ENCODE measurements around the gene SEL1L2.

Gene SEL1L2

DNA sequence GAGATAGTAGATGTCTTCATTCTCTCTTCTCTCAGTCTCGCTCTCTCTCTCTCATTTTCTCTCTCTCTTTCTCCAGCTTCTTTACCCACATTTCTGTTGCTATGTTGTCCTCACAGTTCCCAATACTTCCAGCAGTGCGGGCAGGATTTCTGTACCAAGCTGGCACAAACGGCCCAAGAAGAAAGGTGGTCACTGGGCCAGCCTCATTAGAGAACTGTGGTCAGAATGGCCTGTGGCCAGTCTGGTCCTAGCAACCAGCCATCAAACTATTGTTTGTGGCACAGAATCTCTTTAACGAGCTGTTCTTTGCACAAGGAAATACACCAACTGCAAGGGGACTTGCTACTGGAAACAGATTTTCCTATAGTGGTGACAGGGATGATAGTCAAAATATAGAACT, 81.3 kb downstream of the SEL1L2 start:
- Histone ChIP-seq H3K27me3 (ENCODE audit: insufficient read depth, poor library complexity, severe bottlenecking) (no peaks in the 10 kb centered on the region), H3K27ac (ENCODE audit: poor library complexity, severe bottlenecking) (no peak overlapping the region), H3K9me3 (ENCODE audit: severe bottlenecking) (no peaks in the 10 kb centered on the region), H3K36me3 (ENCODE audit: low read depth) (no peaks in the 10 kb centered on the region), H3K4me3 (ENCODE audit: severe bottlenecking) (no peak overlapping the region), H3K4me1 (ENCODE audit: insufficient read depth, poor library complexity, severe bottlenecking) (no peaks in the 10 kb centered on the region)
- DNase-seq (ENCODE audit: low spot score), result no peak
- ATAC-seq (ENCODE audit: low read depth), result no peak
- TF ChIP-seq, protein P1, sequence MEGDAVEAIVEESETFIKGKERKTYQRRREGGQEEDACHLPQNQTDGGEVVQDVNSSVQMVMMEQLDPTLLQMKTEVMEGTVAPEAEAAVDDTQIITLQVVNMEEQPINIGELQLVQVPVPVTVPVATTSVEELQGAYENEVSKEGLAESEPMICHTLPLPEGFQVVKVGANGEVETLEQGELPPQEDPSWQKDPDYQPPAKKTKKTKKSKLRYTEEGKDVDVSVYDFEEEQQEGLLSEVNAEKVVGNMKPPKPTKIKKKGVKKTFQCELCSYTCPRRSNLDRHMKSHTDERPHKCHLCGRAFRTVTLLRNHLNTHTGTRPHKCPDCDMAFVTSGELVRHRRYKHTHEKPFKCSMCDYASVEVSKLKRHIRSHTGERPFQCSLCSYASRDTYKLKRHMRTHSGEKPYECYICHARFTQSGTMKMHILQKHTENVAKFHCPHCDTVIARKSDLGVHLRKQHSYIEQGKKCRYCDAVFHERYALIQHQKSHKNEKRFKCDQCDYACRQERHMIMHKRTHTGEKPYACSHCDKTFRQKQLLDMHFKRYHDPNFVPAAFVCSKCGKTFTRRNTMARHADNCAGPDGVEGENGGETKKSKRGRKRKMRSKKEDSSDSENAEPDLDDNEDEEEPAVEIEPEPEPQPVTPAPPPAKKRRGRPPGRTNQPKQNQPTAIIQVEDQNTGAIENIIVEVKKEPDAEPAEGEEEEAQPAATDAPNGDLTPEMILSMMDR (IDR thresholded peaks at IDR 0.05; ENCODE audit: poor library complexity, severe bottlenecking), result no peak

DNA sequence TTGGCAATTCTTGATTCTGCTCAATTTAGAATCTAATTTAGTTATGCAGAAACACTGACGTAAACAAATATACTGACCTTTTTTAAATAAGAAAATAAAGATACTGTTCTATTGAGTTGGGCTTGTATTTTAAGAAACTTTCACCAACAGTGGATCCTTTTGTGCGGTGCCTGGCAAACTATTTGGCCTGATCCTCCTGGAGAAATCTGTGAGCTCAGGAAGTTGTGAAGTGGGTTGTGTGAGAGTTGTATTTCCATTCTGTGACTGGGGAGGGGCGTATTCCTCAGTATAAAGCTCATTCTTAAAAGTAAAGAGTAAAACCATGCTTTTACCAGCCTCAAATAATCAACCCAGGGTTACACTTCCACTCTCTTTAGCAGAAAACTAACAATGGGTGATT, 85.6 kb downstream of the SEL1L2 start:
- Histone ChIP-seq H3K36me3 (ENCODE audit: low read depth) (no peaks in the 10 kb centered on the region), H3K9me3 (ENCODE audit: severe bottlenecking) (no peaks in the 10 kb centered on the region), H3K27me3 (ENCODE audit: insufficient read depth, poor library complexity, severe bottlenecking) (no peaks in the 10 kb centered on the region), H3K27ac (ENCODE audit: poor library complexity, severe bottlenecking) (no peak overlapping the region), H3K4me3 (ENCODE audit: severe bottlenecking) (no peak overlapping the region), H3K4me1 (ENCODE audit: insufficient read depth, poor library complexity, severe bottlenecking) (no peaks in the 10 kb centered on the region)
- ATAC-seq (ENCODE audit: low read depth), result no peak
- DNase-seq (ENCODE audit: low spot score), result no peak
- TF ChIP-seq, protein P1 (IDR thresholded peaks at IDR 0.05; ENCODE audit: poor library complexity, severe bottlenecking), result no peak

DNA sequence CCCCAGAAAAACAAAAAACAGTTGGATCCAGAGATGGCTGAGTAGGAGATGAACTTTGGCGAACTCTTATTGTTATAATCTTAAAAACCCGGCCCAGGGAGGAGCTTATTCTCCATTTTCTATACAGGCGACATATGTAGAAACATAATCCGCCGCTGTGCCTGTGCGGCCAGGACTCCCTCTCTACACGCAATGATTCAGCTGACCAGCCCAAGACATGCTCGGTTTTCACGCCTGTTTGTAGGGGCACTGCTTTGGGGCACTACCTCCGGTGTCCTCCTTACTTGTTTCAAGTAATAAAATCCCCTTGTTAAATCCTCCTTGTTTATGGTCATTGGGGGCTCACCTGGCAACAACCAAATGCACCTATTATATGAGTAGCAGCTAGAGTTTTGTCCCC, 89.9 kb downstream of the SEL1L2 start:
- H3K27me3 ChIP-seq (ENCODE audit: insufficient read depth, poor library complexity, severe bottlenecking), result no peaks in the 10 kb centered on the region
- DNase-seq (ENCODE audit: low spot score) (no peak), ATAC-seq (ENCODE audit: low read depth) (no peak)
- no peaks in the 10 kb centered on the region for H3K9me3 ChIP-seq (ENCODE audit: severe bottlenecking)
- H3K27ac ChIP-seq (ENCODE audit: poor library complexity, severe bottlenecking), result no peak overlapping the region
- no peaks in the 10 kb centered on the region for H3K4me1 ChIP-seq (ENCODE audit: insufficient read depth, poor library complexity, severe bottlenecking)
- no peaks in the 10 kb centered on the region for H3K36me3 ChIP-seq (ENCODE audit: low read depth)
- H3K4me3 ChIP-seq (ENCODE audit: severe bottlenecking), result no peak overlapping the region
- TF ChIP-seq, protein P1 (IDR thresholded peaks at IDR 0.05; ENCODE audit: poor library complexity, severe bottlenecking), result no peak

DNA sequence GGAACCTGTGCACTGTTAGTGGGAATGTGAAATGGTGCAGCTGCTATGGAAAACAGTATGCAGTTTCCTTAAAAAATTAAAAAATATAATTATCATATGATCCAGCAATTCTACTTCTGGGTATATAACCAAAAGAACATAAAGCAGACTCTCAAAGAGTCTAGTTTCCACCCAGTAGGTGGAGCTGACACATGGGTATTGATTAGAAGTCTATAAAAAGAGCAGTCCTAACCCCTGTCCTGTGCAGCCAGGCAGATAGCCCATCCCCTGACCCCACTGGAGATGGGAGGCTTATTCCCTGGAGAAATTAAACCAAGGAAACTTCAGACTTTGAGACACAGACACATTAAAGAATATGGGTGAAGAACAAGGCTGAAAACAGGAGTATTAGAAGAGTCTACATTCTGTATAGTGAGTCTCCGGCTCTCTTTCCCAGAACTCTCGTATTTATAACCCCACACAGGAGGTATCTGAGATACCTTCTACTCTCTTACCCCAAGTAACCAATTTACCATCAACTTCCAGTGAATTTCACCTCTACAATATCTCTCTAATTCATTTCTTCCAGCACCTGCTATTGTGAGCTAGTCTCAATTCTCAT, 92.3 kb downstream of the SEL1L2 start:
- no peaks in the 10 kb centered on the region for H3K9me3 ChIP-seq (ENCODE audit: severe bottlenecking)
- no peak for DNase-seq (ENCODE audit: low spot score)
- H3K4me1 ChIP-seq (ENCODE audit: insufficient read depth, poor library complexity, severe bottlenecking), result no peaks in the 10 kb centered on the region
- TF ChIP-seq, protein P1 (IDR thresholded peaks at IDR 0.05; ENCODE audit: poor library complexity, severe bottlenecking), result peak; percentile 23
- no peak overlapping the region for H3K27ac ChIP-seq (ENCODE audit: poor library complexity, severe bottlenecking)
- no peak overlapping the region for H3K4me3 ChIP-seq (ENCODE audit: severe bottlenecking)
- peak; percentile 66; the same call in 2 of the 3 replicates for ATAC-seq (ENCODE audit: low read depth)
- no peaks in the 10 kb centered on the region for H3K36me3 ChIP-seq (ENCODE audit: low read depth)
- no peaks in the 10 kb centered on the region for H3K27me3 ChIP-seq (ENCODE audit: insufficient read depth, poor library complexity, severe bottlenecking)

DNA sequence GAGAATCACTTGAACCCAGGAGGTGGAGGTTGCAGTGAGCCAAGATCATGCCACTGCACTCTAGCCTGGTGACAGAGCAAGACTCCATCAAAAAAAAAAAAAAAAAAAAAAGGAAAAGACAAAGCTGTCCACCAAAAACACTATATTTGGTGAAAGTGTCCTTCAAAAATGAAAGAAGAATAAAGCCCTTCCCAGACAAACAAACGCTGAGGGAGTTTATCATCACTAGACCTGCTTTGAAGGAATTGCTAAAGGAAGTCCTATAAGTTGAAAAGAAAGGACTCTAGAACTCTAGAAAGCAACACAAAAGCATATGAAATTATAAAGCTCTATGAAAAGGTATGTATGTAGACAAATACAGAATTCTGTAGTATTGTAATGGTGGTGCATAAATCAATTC, 98.8 kb downstream of the SEL1L2 start:
- peaks cover 4% of the 10 kb centered on the region for H3K27me3 ChIP-seq (ENCODE audit: insufficient read depth, poor library complexity, severe bottlenecking)
- no peak overlapping the region for H3K4me3 ChIP-seq (ENCODE audit: severe bottlenecking)
- TF ChIP-seq, protein P1 (IDR thresholded peaks at IDR 0.05; ENCODE audit: poor library complexity, severe bottlenecking), result no peak
- no peaks in the 10 kb centered on the region for H3K9me3 ChIP-seq (ENCODE audit: severe bottlenecking)
- H3K4me1 ChIP-seq (ENCODE audit: insufficient read depth, poor library complexity, severe bottlenecking), result no peaks in the 10 kb centered on the region
- H3K27ac ChIP-seq (ENCODE audit: poor library complexity, severe bottlenecking), result no peak overlapping the region
- ATAC-seq (ENCODE audit: low read depth) (no peak), DNase-seq (ENCODE audit: low spot score) (no peak)
- no peaks in the 10 kb centered on the region for H3K36me3 ChIP-seq (ENCODE audit: low read depth)

Data from RWPE2 (cell line).